Measurements from ENCODE around the gene JARID2. TPM values are rescaled to one million over a fixed set of nuclear protein-coding genes. Genes with fewer than 3 reads are reported as not detected.

Gene JARID2
- total RNA-seq, 2 experiments from 2014 or later, result 28.4 to 29.7 TPM

DNA sequence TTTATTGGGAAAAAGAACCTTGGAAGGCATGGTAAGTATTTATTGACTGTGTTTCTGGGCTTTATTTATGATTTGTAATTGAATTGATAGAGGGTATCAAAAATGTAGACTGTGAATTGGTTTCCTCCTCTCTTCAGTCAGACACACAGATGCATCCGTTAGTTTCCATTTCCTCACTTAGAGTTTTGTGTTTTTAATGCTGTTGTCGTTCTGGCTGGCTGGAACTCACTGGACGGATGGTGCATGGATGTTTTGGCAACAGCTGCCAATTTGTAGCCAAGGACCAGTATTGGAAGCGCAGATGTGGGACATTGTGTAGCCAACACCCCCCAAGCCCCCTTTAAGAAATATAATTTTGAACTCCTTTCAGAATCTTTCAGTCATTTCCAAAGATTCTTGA lies 134.5 kb downstream of the JARID2 start:
- Mint-ChIP-seq H3K36me3 (ENCODE audit: low read depth) (peaks cover 23% of the 10 kb centered on the region), H3K27me3 (no peaks in the 10 kb centered on the region), H3K4me1 (peaks cover 23% of the 10 kb centered on the region), H3K4me3 (no peak overlapping the region), H3K9me3 (no peaks in the 10 kb centered on the region), H3K27ac (no peak overlapping the region)
- no peak for DNase-seq
- ChIA-PET CTCF (no interaction called here), POLR2A (no interaction called here)

DNA sequence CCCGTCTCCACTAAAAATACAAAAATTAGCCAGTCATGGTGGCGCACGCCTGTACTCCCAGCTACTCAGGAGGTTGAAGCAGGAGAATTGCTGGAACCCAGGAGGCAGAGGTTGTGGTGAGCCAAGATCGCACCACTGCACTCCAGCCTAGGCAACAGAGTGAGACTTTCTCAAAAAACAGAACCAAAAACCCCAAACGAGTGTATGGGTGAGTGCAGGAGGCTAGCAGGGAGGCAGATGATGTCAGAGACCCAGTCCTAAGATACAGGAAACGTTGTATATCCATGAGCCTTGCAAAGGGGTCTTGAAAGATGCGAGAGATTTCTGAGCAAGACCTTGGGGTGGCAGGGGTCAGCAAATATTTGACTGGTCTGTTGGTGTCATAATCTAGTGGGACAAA lies 136.2 kb downstream of the JARID2 start:
- peaks cover 13% of the 10 kb centered on the region for H3K36me3 Mint-ChIP-seq (ENCODE audit: low read depth)
- no peak for DNase-seq
- H3K9me3 Mint-ChIP-seq, result no peaks in the 10 kb centered on the region
- no peaks in the 10 kb centered on the region for H3K27me3 Mint-ChIP-seq
- peaks cover 30% of the 10 kb centered on the region for H3K4me1 Mint-ChIP-seq
- H3K27ac Mint-ChIP-seq, result no peak overlapping the region
- no peak overlapping the region for H3K4me3 Mint-ChIP-seq
- ChIA-PET POLR2A (no interaction called here), CTCF (no interaction called here)

DNA sequence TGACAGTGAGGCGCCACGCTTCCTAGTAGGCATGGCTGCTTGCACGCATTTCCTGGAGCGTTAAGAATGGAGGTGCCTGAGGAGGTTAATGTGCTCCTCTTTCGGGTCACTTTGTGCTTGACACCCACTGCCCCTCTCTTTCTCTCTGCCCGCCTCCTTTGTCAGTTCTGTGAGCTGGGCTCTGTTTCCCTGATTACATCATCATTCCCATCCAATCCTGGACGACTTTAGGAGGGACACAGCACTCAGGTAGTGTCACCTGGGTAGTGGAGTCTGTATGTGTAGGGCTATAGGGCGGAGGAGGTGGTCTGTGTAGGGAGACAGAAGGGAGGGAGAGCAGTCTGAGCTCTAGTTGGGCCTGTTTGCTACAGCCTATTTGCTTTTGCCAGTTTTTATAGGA lies 136.8 kb downstream of the JARID2 start:
- Mint-ChIP-seq H3K9me3 (no peaks in the 10 kb centered on the region), H3K4me3 (no peak overlapping the region), H3K4me1 (peaks cover 36% of the 10 kb centered on the region), H3K27ac (no peak overlapping the region), H3K27me3 (no peaks in the 10 kb centered on the region), H3K36me3 (ENCODE audit: low read depth) (peaks cover 11% of the 10 kb centered on the region)
- DNase-seq, result no peak
- POLR2A ChIA-PET, result no interaction called here
- CTCF ChIA-PET, result no interaction called here

DNA sequence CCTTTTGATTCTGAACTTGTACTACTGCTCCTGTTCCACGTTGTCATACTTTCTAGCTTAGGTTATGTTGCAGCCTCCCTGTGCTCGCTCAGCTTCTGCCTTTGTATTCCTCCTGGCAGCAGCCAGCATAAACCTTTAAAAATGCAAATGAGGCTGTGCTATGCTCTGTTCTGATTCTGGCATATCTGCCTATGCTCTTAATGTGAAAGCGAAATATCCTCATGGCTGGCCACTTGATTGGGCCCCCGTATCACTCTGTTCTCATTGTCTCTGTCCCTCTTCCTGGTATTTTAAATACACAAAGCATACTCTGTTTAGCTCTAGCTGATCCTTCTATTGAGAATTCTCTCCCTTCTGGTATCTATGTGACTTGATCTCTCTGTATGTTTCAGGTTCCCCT lies 139.0 kb downstream of the JARID2 start:
- Mint-ChIP-seq H3K27me3 (no peaks in the 10 kb centered on the region), H3K9me3 (no peaks in the 10 kb centered on the region), H3K4me1 (peaks cover 48% of the 10 kb centered on the region), H3K4me3 (no peak overlapping the region), H3K36me3 (ENCODE audit: low read depth) (no peaks in the 10 kb centered on the region), H3K27ac (no peak overlapping the region)
- DNase-seq, result no peak
- ChIA-PET CTCF (interaction anchor here (0.7 kb wide), 1 partner anchor 140 kb away, joined by 3 read pairs; no protein-coding TSS in a partner anchor), POLR2A (interaction anchor here (0.7 kb wide), 1 partner anchor 63 kb away, joined by 4 read pairs; no protein-coding TSS in a partner anchor)

DNA sequence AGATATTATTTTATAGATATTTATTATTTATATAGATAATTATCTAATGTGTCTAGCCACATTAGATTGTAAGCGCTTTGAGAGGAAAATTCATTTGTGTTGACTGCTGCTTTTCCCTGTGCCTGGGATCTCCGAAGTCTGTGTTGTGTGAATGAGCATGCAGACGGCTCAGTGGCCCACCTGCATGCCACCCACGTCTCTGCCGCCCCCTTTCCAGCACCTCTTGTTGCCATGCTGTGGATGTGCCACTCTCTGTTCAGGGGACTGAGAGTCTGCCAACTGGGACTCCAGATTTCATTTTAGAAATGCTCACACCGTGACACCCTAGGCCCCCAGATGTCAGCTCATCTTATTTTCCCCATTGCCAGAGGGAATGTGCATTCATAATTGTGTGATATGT lies 139.7 kb downstream of the JARID2 start:
- Mint-ChIP-seq H3K4me3 (no peak overlapping the region), H3K9me3 (no peaks in the 10 kb centered on the region), H3K36me3 (ENCODE audit: low read depth) (no peaks in the 10 kb centered on the region), H3K27me3 (no peaks in the 10 kb centered on the region), H3K27ac (no peak overlapping the region), H3K4me1 (peaks cover 52% of the 10 kb centered on the region)
- POLR2A ChIA-PET, result no interaction called here
- DNase-seq, result no peak
- CTCF ChIA-PET, result no interaction called here

DNA sequence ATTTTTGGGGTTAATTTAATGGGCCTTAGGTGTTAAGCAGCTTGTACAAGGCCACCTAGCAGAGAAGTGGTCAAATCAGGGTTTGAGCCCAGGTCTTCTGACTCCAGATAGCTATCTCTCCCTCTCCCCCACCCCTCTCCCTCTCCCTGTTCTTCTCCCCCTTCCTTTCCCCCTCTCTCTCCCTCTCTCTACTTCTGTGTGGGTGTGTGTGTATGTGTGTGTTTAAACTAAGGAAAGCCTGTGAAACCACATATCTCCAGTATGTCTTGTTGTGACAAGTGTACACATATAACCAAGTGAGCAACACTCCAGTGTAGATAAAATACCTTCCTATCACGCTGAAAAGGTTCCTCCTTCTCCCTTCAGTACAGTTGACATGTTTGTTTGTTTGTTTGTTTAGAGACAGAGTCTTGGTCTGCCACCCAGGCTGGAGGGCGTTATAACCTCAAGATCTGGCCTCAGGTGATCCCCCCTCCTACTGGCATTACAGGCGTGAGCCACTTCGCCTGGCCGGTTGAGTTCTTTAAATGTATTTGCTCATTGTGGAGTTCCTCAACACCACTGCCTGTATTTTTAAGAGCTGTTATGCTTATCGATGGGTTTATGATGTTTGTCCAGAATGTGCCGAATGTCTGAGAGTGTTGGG lies 140.4 kb downstream of the JARID2 start:
- H3K4me3 Mint-ChIP-seq, result no peak overlapping the region
- ChIA-PET POLR2A (no interaction called here), CTCF (interaction anchor here (1.8 kb wide), 1 partner anchor 1175 kb away, joined by 5 read pairs; no protein-coding TSS in a partner anchor)
- peaks cover 55% of the 10 kb centered on the region for H3K4me1 Mint-ChIP-seq
- DNase-seq, result no peak
- no peaks in the 10 kb centered on the region for H3K36me3 Mint-ChIP-seq (ENCODE audit: low read depth)
- no peaks in the 10 kb centered on the region for H3K27me3 Mint-ChIP-seq
- no peaks in the 10 kb centered on the region for H3K9me3 Mint-ChIP-seq
- H3K27ac Mint-ChIP-seq, result no peak overlapping the region

DNA sequence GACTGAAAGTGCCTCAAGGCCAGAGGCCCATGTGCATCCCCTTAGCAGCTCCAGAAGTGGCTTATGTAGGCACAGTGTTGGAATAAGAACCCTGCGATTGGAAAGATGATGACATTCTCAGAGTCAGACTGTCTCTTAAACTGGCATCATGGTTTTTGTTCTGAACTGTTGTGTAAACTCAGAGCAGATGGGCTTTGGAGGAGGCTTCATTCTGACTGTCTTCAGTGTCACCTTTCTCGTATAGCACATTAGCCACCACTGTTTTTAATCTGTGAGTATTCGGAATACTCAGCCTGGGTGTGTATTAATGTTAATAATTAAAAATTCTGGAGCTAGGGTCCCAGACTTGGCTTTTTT lies 140.9 kb downstream of the JARID2 start:
- Mint-ChIP-seq H3K36me3 (ENCODE audit: low read depth) (no peaks in the 10 kb centered on the region), H3K27me3 (no peaks in the 10 kb centered on the region), H3K9me3 (no peaks in the 10 kb centered on the region), H3K27ac (no peak overlapping the region), H3K4me3 (no peak overlapping the region), H3K4me1 (peaks cover 53% of the 10 kb centered on the region)
- ChIA-PET POLR2A (interaction anchor here (1.2 to 2.4 kb wide), 3 partner anchors 13 to 138 kb away, joined by 3 to 6 read pairs (median 3); no protein-coding TSS in a partner anchor), CTCF (interaction anchor here (1.5 to 1.8 kb wide), 2 partner anchors 144 to 1175 kb away, joined by 4 to 5 read pairs; no protein-coding TSS in a partner anchor)
- DNase-seq, result no peak

DNA sequence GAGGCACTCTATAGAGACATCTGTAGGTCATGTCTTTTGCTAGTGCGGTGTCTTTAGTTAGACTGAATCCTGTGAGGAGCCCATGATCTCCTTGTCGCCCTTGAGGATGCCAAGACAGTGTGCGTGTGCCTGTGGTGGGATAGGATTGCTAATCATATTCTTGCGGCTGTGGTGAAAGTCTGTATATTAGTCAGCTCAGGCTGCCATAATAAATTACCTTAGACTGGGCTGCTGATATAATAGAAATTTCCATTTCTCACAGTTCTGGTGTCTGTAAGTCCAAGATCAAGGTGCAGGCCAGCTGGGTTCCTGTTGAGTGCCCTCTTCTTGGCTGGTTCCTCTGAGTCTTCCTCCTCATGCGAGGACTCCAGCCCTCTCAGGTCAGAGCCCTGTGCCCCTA lies 141.2 kb downstream of the JARID2 start:
- ChIA-PET POLR2A (interaction anchor here (1.2 to 2.4 kb wide), 4 partner anchors 9 to 138 kb away, joined by 3 to 6 read pairs (median 4); no protein-coding TSS in a partner anchor), CTCF (interaction anchor here (1.0 to 1.8 kb wide), 4 partner anchors 58 to 1175 kb away, joined by 3 to 5 read pairs (median 4); no protein-coding TSS in a partner anchor)
- no peak overlapping the region for H3K4me3 Mint-ChIP-seq
- no peak overlapping the region for H3K27ac Mint-ChIP-seq
- peaks cover 54% of the 10 kb centered on the region for H3K4me1 Mint-ChIP-seq
- no peak for DNase-seq
- H3K36me3 Mint-ChIP-seq (ENCODE audit: low read depth), result no peaks in the 10 kb centered on the region
- no peaks in the 10 kb centered on the region for H3K27me3 Mint-ChIP-seq
- H3K9me3 Mint-ChIP-seq, result no peaks in the 10 kb centered on the region

DNA sequence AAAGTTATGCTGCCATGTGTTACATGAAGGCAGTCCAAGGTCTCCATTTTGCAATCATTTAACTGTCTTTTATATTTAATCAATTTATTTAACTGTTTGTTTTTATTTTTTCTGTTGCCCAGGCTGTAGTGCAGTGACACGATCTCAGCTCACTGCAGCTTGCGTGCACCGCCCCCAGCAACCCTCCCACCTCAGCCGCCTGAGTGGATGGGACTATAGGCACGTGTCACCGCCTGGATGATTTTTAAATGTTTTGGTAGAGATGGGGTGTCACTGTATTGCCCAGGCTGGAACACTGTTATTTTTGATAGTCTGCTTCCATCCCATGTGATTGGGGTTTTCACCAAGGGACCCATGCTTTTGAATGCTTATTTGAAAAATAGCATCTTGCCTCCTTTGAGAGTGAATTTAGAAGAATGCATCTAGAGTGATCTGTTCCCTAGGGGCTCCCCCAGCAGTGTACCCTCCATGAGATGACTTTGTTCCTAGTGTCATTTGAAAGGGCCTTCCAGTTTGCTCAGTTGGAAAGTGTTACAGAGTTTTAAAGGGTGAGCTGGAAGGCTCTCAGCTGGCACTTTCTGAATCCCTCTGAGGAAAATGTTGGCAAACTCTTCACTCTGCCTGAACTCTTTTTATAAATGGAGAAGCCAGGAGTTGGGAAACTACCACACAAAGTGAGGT lies 143.4 kb downstream of the JARID2 start:
- ChIA-PET POLR2A (interaction anchor here (0.7 to 2.4 kb wide), 4 partner anchors 12 to 140 kb away, joined by 3 to 6 read pairs (median 4); no protein-coding TSS in a partner anchor), CTCF (interaction anchor here (0.8 to 1.8 kb wide), 2 partner anchors 10 to 56 kb away, joined by 3 to 4 read pairs; no protein-coding TSS in a partner anchor)
- Mint-ChIP-seq H3K4me1 (peaks cover 60% of the 10 kb centered on the region), H3K9me3 (no peaks in the 10 kb centered on the region), H3K4me3 (no peak overlapping the region), H3K27me3 (no peaks in the 10 kb centered on the region), H3K27ac (no peak overlapping the region), H3K36me3 (ENCODE audit: low read depth) (peaks cover 4% of the 10 kb centered on the region)
- DNase-seq, result no peak

DNA sequence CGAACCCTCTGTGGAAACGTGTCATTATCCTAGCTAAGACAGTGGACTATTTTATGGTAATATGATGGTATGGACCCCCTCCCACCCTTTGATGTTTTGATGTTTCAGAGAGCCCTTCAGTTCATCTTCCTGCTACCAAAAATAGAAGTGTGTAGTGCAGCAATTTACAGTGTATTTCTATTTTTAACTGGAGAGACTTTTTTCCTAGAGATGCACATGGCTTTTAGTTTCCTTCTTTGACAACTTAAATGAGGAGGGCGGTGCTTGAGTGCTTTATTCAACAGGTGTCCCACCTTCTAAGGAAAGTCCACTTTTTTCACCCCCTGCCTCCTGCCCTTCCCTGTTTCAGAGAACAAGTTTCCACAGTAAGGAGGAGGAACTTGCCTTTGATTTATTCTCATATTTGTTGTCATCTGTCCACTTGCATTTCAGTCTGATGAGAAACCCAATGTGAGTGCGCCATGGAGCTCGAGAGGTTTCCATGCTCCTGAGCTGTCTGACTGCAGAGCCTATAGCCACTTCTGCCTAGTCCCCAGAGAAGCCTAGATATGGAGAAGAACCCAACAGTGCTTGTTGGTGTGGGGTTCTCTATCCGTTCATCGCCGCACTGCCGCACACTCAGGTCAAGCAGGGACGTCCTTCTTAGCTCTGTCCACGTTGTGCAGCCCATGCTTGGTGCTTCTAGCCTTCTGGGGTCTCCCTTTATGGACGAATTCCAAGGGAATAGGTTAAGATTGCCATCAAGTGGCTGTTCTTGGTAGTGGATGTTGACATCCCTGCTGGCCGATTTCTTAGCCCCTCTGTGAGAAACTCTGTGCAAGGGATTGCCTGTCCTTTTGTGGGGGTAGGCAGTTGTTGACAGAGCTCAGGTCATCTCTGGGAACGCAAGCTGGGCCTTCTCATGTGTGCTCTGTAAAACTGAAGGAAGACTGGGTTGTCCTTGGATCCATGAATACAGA lies 144.2 kb downstream of the JARID2 start:
- DNase-seq, result no peak
- Mint-ChIP-seq H3K4me1 (peaks cover 64% of the 10 kb centered on the region), H3K27ac (no peak overlapping the region), H3K27me3 (no peaks in the 10 kb centered on the region), H3K9me3 (no peaks in the 10 kb centered on the region), H3K36me3 (ENCODE audit: low read depth) (peaks cover 8% of the 10 kb centered on the region), H3K4me3 (no peak overlapping the region)
- CTCF ChIA-PET, result interaction anchor here (0.8 to 1.7 kb wide), 5 partner anchors 9 to 367 kb away, joined by 3 to 7 read pairs (median 3); no protein-coding TSS in a partner anchor
- POLR2A ChIA-PET, result interaction anchor here (0.9 to 1.4 kb wide), 2 partner anchors 11 to 13 kb away, joined by 3 to 5 read pairs; no protein-coding TSS in a partner anchor

DNA sequence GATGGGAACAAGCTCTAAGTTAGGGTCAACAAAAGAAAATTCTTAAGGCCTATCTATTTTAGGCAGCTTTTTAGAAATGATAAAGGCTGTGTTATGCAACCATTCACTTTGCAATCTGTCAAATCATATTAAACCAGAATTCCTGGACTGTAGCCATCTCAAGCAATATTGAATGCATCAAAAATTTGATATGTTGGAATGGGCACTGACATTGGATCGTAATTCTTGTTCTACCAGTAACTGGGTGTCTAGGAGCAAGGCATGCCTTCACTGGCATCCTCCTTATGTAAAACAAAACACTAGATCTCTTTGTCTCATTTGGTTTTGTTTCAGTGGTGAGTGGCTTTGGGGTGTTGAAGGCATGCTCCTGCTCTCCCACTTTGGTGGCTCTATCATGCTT lies 145.6 kb downstream of the JARID2 start:
- no peak for DNase-seq
- no peak overlapping the region for H3K4me3 Mint-ChIP-seq
- H3K27me3 Mint-ChIP-seq, result no peaks in the 10 kb centered on the region
- H3K27ac Mint-ChIP-seq, result no peak overlapping the region
- peaks cover 60% of the 10 kb centered on the region for H3K4me1 Mint-ChIP-seq
- ChIA-PET POLR2A (interaction anchor here (0.7 to 1.4 kb wide), 2 partner anchors 12 to 144 kb away, joined by 3 read pairs; no protein-coding TSS in a partner anchor), CTCF (interaction anchor here (1.5 to 1.7 kb wide), 3 partner anchors 42 to 368 kb away, joined by 3 to 7 read pairs (median 5); no protein-coding TSS in a partner anchor)
- peaks cover 8% of the 10 kb centered on the region for H3K36me3 Mint-ChIP-seq (ENCODE audit: low read depth)
- H3K9me3 Mint-ChIP-seq, result no peaks in the 10 kb centered on the region

DNA sequence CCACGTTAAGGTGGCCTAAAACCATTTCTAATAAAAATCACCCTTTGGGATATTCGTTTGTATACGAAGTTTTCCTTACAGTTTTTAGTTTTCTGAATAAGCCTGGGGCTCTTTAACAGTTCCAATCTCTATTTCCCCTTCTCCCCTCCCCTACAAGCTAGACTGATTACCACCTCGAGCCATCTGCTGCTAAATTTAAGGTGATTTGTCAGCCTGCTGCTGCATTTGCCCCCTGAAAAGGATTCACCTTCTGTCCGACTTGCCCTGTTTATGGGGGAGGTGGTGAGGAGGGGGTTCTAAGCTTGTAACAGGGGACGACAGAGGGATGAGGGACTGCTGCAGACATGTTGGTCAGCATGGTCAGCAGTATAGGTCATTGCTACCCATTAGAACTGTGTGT lies 146.3 kb downstream of the JARID2 start:
- no peaks in the 10 kb centered on the region for H3K27me3 Mint-ChIP-seq
- peaks cover 8% of the 10 kb centered on the region for H3K36me3 Mint-ChIP-seq (ENCODE audit: low read depth)
- no peak overlapping the region for H3K4me3 Mint-ChIP-seq
- H3K4me1 Mint-ChIP-seq, result peaks cover 53% of the 10 kb centered on the region
- CTCF ChIA-PET, result interaction anchor here (0.7 kb wide), 1 partner anchor 48 kb away, joined by 3 read pairs; no protein-coding TSS in a partner anchor
- H3K9me3 Mint-ChIP-seq, result no peaks in the 10 kb centered on the region
- no peak overlapping the region for H3K27ac Mint-ChIP-seq
- POLR2A ChIA-PET, result no interaction called here
- DNase-seq, result no peak

Data from activated CD4-positive, alpha-beta memory T cell treated with anti-CD3 and anti-CD28 coated beads, Interleukin-2, amount 10 ng/mL, durations not matched to agents 7 days and 5 days (primary cell).